Esophagus squamous epithelium (tissue), 4 donors: ENCODE results near the gene APOBEC2.

Source experiments
- POLR2A ChIP-seq, 4 donors: fragments of 450-650 bp; IDR thresholded peaks; one replicate each; pipeline ENCODE4 v1.6.1; 2017; ENCODE audit warnings: antibody characterized with exemption in 4 of 4, mild to moderate bottlenecking in 4 of 4, moderate library complexity in 3 of 4
- TF ChIP-seq, protein P1 (sequence below), 6 experiments: fragments of 450-650 bp in 4 of 6; fragments of 200-600 bp in 2 of 6; sonication (generic) in 2 of 6; IDR thresholded peaks; one replicate each; pipeline ENCODE4 v1.5.1; 2016 to 2019; ENCODE audit warnings: antibody characterized with exemption in 6 of 6, mild to moderate bottlenecking in 4 of 6, moderate library complexity in 4 of 6

DNA sequence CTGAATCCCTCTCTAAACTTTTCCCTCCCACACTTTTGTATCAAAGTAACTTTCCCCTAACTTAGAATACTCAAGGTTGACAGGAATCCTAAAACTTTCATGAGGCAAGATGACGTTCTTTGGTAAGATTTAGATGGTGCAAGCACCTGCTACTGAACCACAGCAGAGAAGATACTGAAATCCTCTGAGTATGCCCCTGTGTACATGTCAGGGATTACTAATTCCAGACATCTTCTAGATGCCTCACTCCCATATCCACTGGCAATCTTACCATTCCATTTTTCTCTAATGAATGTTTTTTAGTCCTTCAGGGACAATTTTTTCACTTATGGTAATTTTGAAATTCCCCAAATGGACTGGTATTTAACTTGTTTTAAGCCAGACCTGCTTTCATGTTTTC lies 9.1 kb downstream of the APOBEC2 start:
- TF ChIP-seq, protein P1, sequence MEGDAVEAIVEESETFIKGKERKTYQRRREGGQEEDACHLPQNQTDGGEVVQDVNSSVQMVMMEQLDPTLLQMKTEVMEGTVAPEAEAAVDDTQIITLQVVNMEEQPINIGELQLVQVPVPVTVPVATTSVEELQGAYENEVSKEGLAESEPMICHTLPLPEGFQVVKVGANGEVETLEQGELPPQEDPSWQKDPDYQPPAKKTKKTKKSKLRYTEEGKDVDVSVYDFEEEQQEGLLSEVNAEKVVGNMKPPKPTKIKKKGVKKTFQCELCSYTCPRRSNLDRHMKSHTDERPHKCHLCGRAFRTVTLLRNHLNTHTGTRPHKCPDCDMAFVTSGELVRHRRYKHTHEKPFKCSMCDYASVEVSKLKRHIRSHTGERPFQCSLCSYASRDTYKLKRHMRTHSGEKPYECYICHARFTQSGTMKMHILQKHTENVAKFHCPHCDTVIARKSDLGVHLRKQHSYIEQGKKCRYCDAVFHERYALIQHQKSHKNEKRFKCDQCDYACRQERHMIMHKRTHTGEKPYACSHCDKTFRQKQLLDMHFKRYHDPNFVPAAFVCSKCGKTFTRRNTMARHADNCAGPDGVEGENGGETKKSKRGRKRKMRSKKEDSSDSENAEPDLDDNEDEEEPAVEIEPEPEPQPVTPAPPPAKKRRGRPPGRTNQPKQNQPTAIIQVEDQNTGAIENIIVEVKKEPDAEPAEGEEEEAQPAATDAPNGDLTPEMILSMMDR (IDR thresholded peaks at IDR 0.05) = no peak
- TF ChIP-seq POLR2A (IDR thresholded peaks at IDR 0.05) = no peak
